ENCODE results near the gene GRB2.

DNA sequence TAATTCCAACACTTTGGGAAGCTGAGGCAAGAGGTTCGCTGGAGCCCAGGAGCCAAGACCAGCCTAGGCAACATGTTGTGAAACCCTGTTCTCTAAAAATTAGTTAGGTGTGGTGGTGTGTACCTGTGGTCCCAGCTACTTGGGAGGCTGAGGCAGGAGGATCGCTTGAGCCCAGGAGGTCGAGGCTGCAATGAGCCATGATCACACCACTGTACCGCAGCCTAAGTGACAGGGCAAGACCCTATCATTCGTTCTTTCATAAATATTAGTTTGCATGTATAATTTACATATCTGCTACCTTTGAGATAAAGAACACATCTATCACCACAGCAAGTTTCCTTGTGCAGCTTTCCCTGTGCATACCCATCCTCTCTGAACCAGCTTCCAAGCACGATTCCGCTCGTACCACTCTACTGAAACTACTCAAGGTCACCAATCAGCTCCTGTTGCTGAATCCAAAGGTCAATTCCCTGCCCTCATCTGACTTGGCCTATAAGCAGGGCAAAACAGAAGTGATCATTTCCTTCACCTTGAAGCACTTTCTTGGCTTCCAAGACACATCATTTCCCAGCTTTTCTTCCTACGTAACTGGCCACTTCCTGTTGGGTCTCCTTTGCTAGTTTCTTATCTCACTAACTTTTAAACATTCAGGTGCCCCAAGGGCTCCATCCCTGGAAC is 49.1 kb downstream of the GRB2 start:
- TF ChIP-seq, protein P1, sequence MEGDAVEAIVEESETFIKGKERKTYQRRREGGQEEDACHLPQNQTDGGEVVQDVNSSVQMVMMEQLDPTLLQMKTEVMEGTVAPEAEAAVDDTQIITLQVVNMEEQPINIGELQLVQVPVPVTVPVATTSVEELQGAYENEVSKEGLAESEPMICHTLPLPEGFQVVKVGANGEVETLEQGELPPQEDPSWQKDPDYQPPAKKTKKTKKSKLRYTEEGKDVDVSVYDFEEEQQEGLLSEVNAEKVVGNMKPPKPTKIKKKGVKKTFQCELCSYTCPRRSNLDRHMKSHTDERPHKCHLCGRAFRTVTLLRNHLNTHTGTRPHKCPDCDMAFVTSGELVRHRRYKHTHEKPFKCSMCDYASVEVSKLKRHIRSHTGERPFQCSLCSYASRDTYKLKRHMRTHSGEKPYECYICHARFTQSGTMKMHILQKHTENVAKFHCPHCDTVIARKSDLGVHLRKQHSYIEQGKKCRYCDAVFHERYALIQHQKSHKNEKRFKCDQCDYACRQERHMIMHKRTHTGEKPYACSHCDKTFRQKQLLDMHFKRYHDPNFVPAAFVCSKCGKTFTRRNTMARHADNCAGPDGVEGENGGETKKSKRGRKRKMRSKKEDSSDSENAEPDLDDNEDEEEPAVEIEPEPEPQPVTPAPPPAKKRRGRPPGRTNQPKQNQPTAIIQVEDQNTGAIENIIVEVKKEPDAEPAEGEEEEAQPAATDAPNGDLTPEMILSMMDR (conservative IDR thresholded peaks at IDR 0.05 in 1 of 2, IDR thresholded peaks at IDR 0.05 in 1 of 2; ENCODE audit: extremely low read depth in 1 of 2, insufficient read depth in 1 of 2, low read depth in 1 of 2, low read length in 2 of 2): no peak
- TF ChIP-seq EZH2 (IDR thresholded peaks at IDR 0.05; ENCODE audit: borderline replicate concordance, low read length): no peak
